Activated T-cell treated with anti-CD3 and anti-CD28 coated beads, Interleukin-2, amount 50 U/mL, for 72 hours (primary cell): ENCODE results near the gene DHFR2. TPM values are rescaled to one million over a fixed set of nuclear protein-coding genes. Genes with fewer than 3 reads are reported as not detected.
A peak's percentile ranks its signal among the peaks of the same experiment; 100 is the strongest.

Experiments used
- ATAC-seq, 2 donors: fragments of 150-1000 bp; cut with Tn5 transposase; replicated peaks in 1 of 2; 2 replicates each; pipeline ENCODE4 v1.10.0; 2021; ENCODE audit warnings: moderate library complexity in 2 of 2, mild to moderate bottlenecking in 1 of 2
- DNase-seq, 2 donors: peaks; one replicate each; pipeline ENCODE4 v3.0.0; 2021 to 2022; ENCODE audit warnings: mixed read lengths in 1 of 2
- H3K27ac Mint-ChIP-seq: one replicate; pipeline ENCODE4 v1.8.0; 2022; ENCODE audit warnings: mild to moderate bottlenecking, moderate library complexity, mixed read lengths
- H3K27me3 Mint-ChIP-seq: one replicate; pipeline ENCODE4 v1.8.0; 2022; ENCODE audit warnings: low read depth, mixed read lengths
- H3K36me3 Mint-ChIP-seq, 2 donors: one replicate each; pipeline ENCODE4 v1.8.0; 2022; ENCODE audit warnings: mixed read lengths in 2 of 2, mild to moderate bottlenecking in 1 of 2; ENCODE audit not compliant: insufficient read depth in 2 of 2
- H3K4me1 Mint-ChIP-seq: one replicate; pipeline ENCODE4 v1.8.0; 2022; ENCODE audit warnings: low read depth, mixed read lengths
- H3K4me3 Mint-ChIP-seq, 2 donors: one replicate each; pipeline ENCODE4 v1.8.0; 2022; ENCODE audit warnings: mild to moderate bottlenecking in 2 of 2, mixed read lengths in 2 of 2, moderate library complexity in 2 of 2
- H3K9me3 Mint-ChIP-seq, 2 donors: one replicate each; pipeline ENCODE4 v1.8.0; 2022; ENCODE audit warnings: mixed read lengths in 2 of 2
- total RNA-seq, 2 donors: library from RNA; stranded (reverse); gene quantifications; one replicate each; pipeline ENCODE4 v1.2.3, GENCODE V29; 2022

DHFR2 gene
- total RNA-seq, 2 donors from 2014 or later: 8.1 to 9.3 TPM

DNA sequence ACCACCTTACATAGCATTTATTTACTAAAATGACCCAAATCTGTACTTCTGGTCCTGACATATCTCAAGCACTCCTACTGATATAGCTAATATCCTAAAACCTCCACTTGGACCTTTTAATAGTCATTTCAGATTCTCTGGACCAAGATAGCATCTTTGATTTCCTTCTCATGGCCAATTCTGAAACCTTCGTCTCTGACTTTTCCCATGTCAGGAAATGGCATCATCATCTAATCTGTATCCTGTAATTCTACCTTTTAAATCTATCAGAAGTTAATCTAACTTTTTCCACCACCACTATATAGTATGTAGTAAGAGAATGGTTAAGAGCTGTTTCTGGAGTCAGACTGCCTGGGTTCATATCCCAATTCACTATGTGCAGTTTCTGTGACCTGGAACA is 50.5 kb downstream of the DHFR2 start:
- Mint-ChIP-seq H3K4me1 (peaks cover 54% of the 10 kb centered on the region), H3K36me3 (peaks cover 6 to 7% of the 10 kb centered on the region in 2 donors), H3K4me3 (peak overlapping the region; percentile 51 to 69), H3K9me3 (peaks cover 0 to 3% of the 10 kb centered on the region in 2 donors), H3K27me3 (no peaks in the 10 kb centered on the region), H3K27ac (peak overlapping the region; percentile 92)
- ATAC-seq (no peak), DNase-seq (no peak)

DNA sequence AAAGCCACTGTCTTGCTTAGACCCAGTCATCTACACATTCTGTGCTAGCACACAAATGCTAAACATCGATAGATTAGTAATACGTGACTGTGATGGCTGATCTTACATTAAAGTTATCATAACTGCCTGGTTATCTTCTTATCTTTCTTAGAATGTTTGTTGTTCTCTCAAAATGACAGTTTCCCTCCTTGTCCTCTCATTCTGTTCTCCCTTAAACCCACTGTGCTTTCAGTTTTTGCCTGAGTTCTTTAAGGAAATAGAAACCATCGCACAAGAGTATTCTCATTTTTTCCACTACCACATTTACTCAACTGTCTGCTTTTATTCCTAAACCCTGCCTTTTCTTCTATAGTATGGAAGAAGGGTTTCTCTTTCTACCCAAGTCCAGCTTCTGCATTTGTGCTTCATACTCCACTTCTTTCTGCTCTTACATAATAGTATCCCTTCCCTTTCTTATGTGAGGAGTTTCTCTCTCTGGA is 51.4 kb downstream of the DHFR2 start:
- peak; percentile 4 to 6 for DNase-seq
- peak; percentile 93 to 94 for ATAC-seq
- Mint-ChIP-seq H3K4me3 (peak overlapping the region; percentile 51 to 69), H3K9me3 (peaks cover 0 to 4% of the 10 kb centered on the region in 2 donors), H3K36me3 (peaks cover 8 to 10% of the 10 kb centered on the region in 2 donors), H3K27ac (peak overlapping the region; percentile 92), H3K27me3 (no peaks in the 10 kb centered on the region), H3K4me1 (peaks cover 56% of the 10 kb centered on the region)

GRCh38 chr3:94009608-94010007 is 53.1 kb downstream of the DHFR2 start:
- Mint-ChIP-seq H3K27me3 (no peaks in the 10 kb centered on the region), H3K27ac (no peak overlapping the region), H3K9me3 (peaks cover 0 to 4% of the 10 kb centered on the region in 2 donors), H3K4me1 (peaks cover 50% of the 10 kb centered on the region), H3K36me3 (peaks cover 8 to 10% of the 10 kb centered on the region in 2 donors), H3K4me3 (no peak overlapping the region)
- no peak for DNase-seq
- ATAC-seq: no peak

- H3K27ac Mint-ChIP-seq: no peak overlapping the region
- H3K36me3 Mint-ChIP-seq: peaks cover 7 to 10% of the 10 kb centered on the region in 2 donors
- no peaks in the 10 kb centered on the region for H3K27me3 Mint-ChIP-seq
- no peak for DNase-seq
- H3K4me3 Mint-ChIP-seq: no peak overlapping the region
- peaks cover 0 to 4% of the 10 kb centered on the region in 2 donors for H3K9me3 Mint-ChIP-seq
- peaks cover 45% of the 10 kb centered on the region for H3K4me1 Mint-ChIP-seq
- ATAC-seq: no peak
Observed at GRCh38 chr3:94008253-94008652, 54.5 kb downstream of the DHFR2 start.

Other genes with a start within 250 kb of the DHFR2 start
- under 1 TPM; 0.46 to 0.50 TPM for gene PROS1, start 89.0 kb downstream of the DHFR2 start, total RNA-seq
- gene ARL13B, start 82.8 kb downstream of the DHFR2 start, total RNA-seq: 10 to 100 TPM; 11.4 to 17.9 TPM
- gene STX19, start 34.3 kb downstream of the DHFR2 start, total RNA-seq: not detected
- gene NSUN3, start 145 bp upstream of the DHFR2 start, total RNA-seq: 10 to 100 TPM; 18.4 to 19.4 TPM